T-helper 22 cell (primary cell): ENCODE results near the gene PRLH.
A peak's percentile ranks its signal among the peaks of the same experiment; 100 is the strongest.

Experiments used
- DNase-seq: peaks from one replicate; pipeline ENCODE4 v3.0.0-alpha.2; 2020; ENCODE audit warnings: low read depth

The PRLH gene

DNA sequence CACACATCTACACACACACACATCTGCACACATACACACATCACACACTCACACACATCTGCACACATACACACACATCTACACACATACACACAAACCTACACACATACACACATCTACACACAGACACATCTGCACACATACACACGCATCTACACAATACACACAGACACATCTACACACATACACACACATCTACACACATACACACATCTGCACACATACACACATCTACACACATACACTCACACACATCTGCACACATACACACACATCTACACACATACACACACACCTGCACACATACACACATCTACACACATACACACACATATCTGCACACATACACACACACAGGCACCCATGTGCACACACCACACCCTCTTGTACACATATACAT is 400 bp upstream of the PRLH start:
- no peak for DNase-seq

DNA sequence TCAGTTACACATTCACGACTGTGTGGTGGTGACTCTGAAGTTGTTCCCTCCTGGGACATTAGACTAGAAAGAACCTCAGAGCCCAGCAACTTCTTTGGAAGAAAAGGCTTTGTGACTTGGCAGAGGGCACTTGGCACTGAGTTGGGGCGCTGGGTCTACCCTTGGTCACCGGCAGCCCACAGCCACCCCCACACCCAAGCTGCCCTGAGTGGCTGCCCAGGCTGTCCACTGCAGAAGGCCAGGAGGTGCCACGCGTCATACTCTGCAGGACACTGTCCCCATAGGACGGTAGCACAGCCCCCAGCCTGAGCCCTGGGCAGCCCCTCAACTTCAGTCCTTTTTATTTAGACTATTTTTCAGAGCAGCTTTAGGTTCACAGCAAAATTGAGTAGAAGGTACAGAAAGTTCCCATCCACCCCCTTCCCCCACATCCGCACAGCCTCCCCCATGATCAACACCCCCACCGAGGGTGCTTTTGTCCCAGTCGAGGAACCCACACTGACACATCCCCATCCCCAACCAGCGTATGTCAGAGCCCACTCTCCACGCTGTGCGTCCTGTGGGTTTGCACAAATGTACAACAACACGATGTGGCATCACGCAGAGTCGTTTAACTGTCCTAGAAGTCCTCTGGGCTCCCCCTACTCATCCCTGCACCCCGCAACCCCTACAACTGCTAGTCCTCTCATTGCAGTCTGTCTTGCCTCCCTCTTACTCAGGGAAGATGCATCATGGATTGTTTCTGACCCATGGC is 1.1 kb downstream of the PRLH start:
- DNase-seq = no peak

DNA sequence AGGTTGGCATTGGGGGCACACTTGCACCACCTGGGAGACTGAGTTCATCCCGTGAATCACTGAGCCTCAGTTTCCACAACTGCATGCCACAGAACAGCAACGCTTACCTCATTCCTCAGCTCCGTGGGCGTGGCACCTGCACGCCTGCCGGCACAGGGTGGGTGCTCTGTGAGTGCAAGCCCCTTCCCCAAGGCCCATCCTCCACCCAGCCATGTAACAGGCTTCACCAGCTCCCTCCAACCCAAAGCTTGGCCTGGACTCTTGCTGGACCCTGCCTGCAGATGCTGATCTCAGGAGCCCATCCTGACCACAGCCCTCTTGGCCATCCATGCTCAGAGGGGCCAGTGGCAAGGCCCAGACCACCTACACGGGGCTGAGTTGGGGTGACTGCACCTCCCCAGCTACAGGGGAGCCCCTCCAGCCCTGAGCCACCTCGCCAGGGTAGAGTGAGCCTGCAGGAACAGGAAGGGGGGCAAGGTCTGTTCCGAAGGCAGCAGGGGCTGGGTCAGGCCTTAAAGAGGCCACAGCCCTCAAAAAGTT is 1.8 kb downstream of the PRLH start:
- no peak for DNase-seq

DNA sequence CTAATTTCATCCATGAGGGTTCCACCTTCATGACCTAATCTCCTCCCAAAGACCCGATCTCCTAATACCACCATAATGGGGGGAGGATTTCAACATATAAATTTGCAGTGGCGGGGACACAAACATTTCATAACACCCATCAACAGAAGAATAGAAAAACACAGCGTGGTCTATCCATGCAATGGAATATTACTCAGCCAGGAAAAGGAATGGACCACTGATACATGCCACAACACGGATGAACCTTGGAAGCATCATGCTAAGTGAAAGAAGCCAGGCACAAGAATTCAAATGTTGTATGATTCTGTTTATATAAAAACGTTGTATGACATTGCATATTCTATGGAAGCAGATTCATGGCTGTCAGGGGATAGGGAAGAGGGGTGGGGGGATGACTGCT is 2.7 kb downstream of the PRLH start:
- no peak for DNase-seq

DNA sequence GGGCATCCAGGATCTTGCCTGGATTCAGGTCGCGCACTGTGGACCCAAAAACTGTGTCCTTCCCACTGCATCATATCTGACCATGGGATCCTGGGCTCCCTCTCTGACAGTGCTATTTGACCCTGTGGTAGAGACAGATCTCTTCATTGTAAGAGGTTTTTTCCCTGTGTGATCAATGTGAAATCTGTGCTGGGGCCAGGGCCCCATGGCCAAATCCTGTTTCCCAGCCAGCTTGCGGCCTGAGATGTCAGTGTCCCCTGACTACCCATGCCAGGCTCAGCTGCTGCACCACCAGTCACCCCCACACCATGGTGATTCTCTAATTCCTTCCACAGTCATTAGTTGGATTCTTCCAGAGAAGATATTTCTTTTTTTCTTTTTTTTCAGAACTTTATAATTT is 3.5 kb downstream of the PRLH start:
- no peak for DNase-seq

DNA sequence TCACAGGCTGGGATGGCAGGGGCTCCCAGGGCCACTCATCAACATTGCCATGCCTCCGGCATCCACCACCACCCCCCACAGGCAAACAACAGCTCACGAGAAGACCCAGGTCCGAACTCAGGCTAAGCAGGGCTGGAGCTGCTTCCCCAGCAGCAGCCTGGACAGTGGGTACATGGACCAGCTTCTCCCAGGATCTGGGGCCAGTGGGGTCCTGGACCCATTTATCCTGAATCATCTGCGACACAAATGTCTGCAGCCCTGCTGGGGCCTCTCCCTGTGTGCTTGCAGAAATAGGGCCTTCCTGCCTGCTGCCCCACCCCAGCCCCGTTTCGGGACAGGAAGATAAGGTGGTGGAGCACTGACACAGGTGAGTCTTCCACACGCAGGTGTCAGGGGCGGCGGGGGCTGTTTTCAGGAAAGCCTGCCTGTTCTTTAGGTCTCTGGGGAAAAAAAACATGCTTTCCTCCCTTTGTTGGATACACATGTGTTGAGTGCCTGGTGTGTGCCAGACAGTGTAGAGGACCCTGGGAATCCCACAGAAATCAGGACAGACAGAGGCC is 4.5 kb downstream of the PRLH start:
- no peak for DNase-seq

DNA sequence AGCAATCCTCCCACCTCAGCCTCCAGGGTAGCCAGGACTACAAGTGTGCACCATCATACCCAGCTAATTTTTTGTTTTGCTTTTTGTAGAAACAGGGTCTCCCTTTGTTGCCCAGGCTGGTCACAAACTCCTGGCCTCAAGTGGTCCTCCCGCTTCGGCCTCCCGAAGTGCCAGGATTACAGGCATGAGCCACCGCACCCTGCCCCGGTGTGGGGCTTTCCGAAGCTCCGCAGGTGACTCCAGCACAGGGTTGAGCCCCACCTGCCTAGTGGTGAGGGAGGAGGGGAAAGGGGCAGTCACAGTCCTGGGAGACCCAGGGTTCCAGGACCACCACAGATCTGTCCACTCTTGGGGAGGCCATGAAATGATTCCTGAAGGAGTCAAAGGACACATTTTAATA is 5.2 kb downstream of the PRLH start:
- DNase-seq = no peak

DNA sequence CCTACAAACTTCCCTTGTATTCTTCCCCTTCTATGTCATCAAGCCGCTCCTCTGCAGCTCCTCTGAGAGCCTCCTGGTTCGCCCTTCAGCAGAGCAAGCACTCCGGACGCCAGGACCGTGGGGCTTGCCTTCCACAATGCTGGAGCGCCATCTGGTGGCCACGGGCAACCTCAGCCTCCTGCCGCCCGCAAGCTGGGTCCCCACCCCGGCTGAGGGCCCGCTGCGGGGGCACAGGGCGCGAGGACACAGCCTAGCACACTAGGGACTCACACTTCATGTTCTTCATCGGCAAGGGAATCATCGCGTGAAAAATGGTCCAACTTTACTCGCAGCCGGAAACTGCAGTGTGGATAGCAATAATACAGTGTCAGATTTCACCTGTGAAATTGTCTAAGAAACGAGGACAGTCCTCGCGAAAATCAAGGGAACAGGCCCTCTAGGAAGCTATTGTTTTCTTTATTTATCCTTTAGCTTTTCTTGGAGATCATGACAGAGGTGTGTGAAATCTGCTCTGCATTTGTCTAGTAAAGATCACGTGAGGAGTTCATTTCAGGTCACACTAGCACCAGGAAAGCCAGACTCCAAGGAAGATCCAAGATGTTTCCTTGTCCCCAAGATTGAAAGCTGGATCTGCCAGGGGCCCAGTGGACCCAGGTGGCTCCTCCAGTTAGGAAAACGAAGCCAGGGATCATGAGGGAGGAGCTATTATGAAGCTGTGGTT is 5.8 kb downstream of the PRLH start:
- peak; percentile 53 for DNase-seq

DNA sequence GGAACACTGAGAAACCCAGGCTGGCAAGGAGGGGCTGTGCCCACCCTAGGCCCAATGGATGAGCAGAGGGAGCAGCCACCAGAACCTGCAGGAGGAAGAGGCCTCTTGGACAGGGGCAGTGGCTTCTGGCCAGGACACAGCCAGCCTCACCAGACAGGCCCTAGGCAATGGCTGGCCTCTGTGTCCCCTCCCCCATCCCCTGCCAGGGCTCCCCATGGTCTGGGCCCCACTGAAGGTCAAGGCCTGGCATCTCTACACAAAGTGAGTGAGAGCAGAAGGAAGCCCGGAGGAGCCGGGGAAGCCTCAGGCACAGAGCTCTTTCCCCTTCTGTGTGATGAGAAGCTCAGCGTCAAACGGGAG is 6.3 kb downstream of the PRLH start:
- DNase-seq = no peak

DNA sequence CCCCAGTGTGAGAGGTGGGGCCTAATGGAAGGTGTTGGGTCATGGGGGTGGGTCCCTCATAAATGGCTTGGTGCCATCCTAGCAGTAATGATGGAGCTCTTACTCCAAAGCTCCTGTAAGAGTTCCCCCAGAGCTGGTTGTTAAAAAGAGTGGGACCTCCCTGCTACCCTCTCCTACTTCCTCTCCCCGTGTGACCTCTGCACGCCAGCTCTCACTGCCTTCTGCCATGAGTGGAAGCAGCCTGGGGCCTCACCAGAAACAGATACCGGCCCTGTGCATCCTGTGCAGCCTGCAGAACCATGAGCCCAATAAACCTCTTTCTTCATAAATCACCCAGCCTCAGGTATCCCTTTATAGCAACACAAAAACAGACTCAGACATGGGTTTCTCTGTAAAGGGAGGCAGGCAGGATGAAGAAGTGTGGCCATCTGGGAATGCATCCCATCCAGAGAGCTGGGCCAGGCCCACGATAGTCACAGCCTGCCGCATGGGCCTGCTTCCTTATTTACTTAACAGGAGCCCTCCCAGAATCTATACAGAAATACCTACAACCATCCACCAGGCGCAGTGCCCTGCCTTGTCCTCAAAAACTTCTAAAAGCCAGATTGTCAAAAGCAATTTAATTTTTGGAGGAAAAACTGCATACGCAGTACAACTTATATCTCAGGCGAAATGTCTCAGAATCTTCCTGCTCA is 7.5 kb downstream of the PRLH start:
- DNase-seq = no peak

DNA sequence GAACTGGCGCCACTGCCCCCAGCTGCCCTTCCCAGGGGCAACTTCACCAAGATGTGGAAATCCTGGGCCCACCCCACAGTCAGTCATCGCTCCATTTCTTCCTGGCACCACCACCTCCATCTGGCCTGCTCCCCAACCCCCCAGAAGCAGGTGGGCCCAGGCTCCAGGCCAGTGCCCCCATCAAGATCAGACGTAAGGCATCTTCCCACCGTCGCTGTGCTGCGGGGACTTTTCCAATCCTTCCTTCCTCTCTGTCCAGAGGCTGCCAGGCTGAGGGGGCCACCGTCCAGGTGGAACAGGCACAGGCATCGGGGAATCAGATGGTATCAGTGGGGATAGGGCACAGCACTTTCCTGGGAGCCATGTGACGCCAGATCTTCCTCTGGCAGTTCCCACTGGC is 8.1 kb downstream of the PRLH start:
- DNase-seq = no peak

DNA sequence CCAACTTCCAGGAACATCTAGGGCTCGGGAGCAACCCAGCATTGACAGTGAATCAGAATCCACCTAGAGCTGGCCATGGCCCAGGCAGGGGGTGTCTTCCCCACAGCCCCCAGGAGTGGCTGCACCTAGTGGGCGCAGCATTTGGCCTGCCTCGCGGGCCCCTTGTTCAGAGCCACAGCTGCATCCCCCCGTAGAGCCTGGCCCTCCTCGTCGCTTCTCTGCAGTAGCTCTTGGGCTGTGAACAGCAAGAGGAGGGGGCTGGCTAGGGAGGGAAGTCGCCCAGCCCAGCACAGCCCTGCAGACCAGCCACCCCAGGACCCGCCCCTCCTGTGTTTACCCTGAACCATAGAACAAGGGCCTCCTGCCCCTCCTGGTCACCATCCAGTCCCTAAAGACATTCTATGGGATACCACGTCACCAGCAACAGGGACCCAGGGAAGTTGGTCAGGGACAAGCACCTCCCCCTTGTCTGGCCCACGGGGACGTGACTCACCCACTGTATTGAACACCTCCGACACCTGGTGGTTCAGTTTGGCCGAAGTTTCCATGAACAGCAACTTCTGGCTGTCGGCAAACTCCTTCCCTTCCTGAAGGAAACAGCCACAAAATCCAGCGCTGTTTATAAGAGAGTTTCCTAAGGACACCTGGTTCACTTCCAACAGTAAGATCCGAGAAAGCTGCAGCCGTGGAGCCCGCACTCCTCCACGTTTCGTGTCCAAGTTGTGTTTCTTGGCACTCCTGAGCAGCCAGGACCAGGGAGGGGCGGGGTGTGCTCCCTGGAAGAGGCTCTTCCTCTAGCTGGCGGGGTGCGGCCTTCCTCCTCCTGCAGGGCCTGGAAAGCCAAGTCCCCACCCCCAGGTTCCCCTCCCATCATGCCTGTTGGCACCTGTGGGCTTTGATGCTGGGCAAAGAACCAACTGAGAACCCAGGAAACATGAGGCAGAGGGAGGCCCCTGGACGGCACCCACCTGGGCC is 8.8 kb downstream of the PRLH start:
- DNase-seq = no peak

DNA sequence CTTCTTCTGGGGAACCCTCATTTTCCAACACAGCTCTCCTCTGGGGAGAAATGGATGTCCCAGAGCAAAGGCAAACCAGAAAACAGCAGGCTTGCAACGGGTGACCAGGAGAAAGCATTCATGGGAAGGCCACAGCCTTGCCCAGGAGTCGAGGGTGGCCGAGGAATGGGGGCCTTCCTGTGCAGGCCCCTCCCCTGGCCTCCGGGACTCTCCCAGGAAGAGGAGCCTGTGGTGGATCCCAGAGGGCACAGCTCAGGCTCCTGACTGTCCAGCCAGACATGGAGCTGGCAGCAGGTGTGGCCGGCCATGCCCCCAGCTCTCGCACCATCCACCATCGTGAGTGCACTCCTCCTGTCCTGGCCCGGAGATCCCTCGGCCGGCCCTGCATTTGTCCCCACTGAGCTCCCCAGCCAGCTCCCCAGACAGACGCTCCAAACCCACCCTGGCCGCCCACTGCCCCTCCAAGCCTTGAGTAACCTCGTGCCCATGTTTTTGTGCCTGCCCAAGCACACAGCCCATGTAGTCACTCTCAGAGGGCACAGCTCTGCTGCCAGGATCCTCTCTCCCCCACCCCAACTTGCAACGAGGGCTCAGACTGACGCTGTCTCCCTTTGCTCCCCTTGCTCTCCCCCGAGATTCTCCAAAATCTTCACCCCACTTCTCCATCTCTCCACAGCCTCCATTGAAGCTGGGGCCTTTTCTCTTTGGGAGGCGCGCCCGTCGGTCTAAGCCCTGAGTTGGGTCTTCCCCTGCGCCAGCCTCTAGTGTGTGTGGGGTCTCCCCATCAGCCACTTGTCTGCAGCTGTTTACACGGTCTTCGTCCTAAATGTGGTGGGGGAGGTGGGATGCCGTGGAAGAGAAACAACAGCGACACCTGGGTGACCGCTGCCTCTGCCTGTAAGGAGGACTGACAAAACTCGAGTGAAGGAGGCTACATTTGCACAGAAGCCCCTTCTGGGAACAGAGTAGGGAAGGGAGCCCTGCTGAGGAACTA is 9.8 kb downstream of the PRLH start:
- no peak for DNase-seq

DNA sequence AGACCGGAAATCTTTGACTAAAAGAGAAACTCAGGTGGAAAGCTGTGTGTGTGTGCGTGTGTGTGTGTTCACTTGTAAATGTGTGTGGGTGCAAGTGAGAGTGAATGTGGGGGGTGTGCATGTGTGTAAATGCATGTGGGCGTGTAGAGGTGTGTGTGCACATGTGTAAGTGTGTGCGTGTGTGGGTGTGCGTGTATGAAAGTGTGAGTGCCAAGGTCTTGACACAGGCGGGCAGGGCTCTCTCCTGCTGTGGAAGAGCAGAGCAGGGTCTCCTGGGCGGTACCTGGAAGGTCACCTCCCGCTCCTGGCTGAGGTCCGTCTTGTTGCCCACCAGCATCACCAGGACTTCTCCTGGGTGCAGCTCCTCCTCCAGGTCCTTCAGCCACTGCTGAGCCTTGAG is 10.6 kb downstream of the PRLH start:
- DNase-seq = no peak

DNA sequence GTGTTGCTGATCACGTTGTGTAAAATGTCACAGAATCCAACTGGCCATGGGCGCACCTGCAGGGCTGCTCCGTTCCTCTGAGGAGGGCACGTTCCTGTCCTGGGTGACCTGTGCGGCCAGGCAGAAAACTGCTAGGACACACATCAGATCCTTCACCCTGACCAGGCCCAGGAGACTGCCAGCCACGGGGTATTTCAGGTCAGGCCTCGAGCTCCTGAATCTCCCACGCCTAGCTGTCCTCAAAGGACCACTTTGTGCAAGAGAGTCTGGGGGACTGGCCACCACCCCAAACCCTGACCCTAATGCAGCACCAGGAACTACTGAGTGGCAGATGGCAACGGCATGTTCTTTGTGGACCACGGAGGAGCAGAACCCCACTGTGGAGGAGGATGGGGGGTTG is 11.1 kb downstream of the PRLH start:
- DNase-seq = no peak

DNA sequence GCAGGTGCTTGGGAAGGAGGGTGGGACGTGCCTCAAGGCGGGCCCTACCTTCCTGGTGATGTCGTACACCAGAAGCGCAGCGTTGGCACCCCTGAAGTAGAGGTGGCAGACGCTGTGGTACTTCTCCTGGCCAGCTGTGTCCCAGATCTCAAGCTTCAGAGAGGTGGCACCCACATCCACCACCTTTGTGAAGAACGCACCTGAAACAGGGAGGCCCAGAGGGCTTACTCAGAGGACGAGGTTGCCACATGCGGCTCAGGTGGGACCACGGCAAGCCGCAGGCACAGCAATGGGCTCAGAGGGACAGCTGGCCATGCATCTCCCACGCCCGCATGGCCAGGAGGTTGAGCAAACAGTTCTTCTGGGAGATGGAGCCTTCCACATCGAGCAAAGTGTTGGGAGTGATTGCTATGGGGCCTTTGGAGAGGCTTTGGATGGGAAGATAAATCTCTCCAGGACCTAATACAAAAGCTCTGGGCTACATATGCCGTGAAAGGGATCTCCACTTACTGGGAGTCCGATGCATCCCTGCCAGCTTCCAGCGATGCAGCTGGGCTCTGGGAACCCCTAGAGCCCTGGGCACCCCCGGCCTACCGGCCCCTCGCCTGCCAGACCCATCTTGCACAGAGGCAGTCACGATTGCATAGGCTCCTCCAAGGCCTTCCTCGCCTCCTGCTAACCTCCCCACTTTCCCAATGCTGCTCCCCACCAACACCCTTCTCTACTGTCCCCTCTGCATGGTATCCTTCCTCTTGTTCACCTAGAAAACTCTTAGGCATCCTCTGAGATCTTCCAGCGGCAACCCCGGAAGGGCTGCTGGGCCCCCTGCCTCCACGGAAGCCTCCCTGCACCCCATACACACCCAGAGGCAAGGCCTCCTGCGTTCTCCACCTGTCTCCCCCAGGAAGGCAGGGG is 11.8 kb downstream of the PRLH start:
- DNase-seq = no peak

DNA sequence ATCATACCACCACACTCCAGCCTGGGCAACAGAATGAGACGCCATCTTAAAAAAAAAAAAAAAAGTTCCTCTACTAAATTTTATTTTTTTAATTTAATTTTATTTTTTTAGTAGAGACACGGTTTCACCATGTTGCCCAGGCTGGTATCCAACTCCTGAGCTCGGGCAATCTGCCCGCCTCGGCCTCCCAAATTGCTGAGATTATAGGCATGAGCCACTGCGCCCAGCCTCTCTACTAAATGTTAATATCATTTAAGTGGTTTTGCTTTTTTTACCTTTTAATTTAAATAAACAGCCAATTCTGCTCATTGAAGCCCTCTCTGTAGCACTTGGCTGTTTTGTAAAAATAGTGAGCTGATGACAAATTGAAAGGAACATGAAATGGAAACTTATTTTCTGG is 15.0 kb downstream of the PRLH start:
- no peak for DNase-seq

DNA sequence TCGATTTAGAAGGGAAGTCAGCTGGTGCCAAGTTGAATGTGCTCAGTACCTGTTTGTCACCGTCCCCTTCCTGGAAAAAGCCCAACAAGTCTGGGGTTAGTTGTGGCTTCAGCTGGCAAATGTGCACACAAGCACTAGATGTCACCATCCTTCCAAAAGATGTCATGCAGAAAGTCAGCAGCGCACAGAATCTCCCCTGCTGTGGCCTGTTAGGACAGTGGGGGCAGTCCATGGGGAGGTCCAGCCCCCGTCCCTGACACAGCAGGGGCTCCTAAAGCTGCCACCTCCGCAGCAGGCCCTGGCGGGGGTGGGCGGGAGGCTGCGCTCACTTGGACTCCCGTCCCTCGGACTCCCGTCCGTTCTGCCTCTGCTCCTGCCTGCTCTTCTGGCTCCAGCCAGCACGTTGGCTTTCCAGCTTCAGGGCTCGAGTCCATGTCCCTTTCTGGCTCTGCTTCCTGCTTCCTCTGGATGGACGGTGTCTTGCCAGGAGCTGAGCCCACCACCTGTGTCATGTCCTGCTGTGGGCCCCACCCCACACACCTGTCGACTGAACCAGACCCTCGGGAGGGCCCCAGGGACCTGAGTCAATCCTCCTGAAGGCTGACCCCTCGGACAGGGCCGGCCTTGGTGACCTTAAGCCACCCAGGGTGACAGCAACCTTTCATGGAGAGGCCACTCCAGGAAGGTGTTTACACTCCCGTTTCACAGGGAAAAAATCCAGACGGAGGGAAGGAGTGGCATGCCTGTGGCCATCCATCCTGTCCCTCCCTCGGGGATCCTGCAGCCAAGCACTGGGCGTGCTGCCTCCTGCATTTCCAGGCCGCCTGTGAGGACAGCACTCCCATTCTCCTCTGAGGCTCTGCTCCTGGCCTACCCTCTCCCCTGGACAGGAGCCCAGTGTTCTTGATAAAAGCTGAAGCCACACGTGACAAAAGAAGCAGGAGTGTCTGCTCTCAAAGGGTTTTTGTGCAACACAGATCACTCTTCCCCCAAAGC is 15.7 kb downstream of the PRLH start:
- no peak for DNase-seq
